HCT116 (cell line): ENCODE measurements around the gene PIP4K2A. TPM values are rescaled to one million over a fixed set of nuclear protein-coding genes. Genes with fewer than 3 reads are reported as not detected.

Experiments used
- ATAC-seq: fragments of 200-7000 bp; cut with Tn5 transposase; 2 replicates; pipeline ENCODE4 v1.9.1; 2020; ENCODE audit warnings: mild to moderate bottlenecking, moderate library complexity
- BruUV-seq: library from RNA; stranded (reverse); fragments of 400-500 nt; replicated peaks from 2 replicates; lab custom pipeline; 2021; lab: Mats Ljungman, UMichigan
- CTCF ChIA-PET: fragments of 300-600 bp; sonication (Branson Sonifier 250); formaldehyde crosslinking; loops from one replicate; lab custom pipeline; 2021; ENCODE audit warnings: antibody characterized with exemption; lab: Charles Lee
- POLR2A ChIA-PET: fragments of 300-600, 350-600 bp; sonication (Branson Sonifier 250); formaldehyde crosslinking; loops from one replicate; lab custom pipeline; 2021; ENCODE audit warnings: antibody characterized with exemption; lab: Charles Lee
- RAD21 ChIA-PET, 2 experiments: fragments of 300-600 bp; sonication (Branson Sonifier 250); formaldehyde crosslinking; loops; one replicate each; lab custom pipeline; 2023; ENCODE audit warnings: low total read pairs in 2 of 2; ENCODE audit not compliant: uncharacterized antibody in 2 of 2, unreplicated experiment in 2 of 2, low non-redundant PET in 1 of 2; lab: Charles Lee
- DNase-seq: peaks from one replicate; pipeline ENCODE4 v3.0.0-alpha.2; 2010; ENCODE audit warnings: low read depth, low spot score
- H2AFZ ChIP-seq: fragments of 200-600 bp; shearing (Covaris generic), sonication (generic); 2 replicates; pipeline ENCODE4 v1.6.1; 2017; ENCODE audit warnings: low read depth, mixed run types, mixed read lengths, antibody characterized with exemption, low read length; ENCODE audit not compliant: poor library complexity, severe bottlenecking
- H3K27ac ChIP-seq: 2 replicates; pipeline ENCODE4 v1.5.1; 2012; ENCODE audit warnings: low read depth, low read length
- H3K27me3 ChIP-seq: fragments of 200-600 bp; sonication (generic); 2 replicates; pipeline ENCODE4 v1.6.1; 2016; ENCODE audit warnings: mixed run types, low read length, mixed read lengths; ENCODE audit not compliant: insufficient read depth
- H3K36me3 ChIP-seq, 2 experiments: fragments of 200-500 bp in 1 of 2; fragments of 200-600 bp in 1 of 2; sonication (Bioruptor generic) in 1 of 2; sonication (generic) in 1 of 2; 2 replicates each; pipeline versions ENCODE4 v1.5.1 to v1.6.1; 2014 to 2016; ENCODE audit warnings: low read length in 2 of 2, inconsistent platforms in 1 of 2, mixed read lengths in 1 of 2, mixed run types in 1 of 2; ENCODE audit not compliant: insufficient read depth in 2 of 2, control insufficient read depth in 1 of 2
- H3K4me1 ChIP-seq, 2 experiments: fragments of 200-600 bp in 1 of 2; sonication (generic) in 1 of 2; 2 replicates each; pipeline versions ENCODE4 v1.5.1 to v1.6.1; 2012 to 2017; ENCODE audit warnings: low read length in 2 of 2, inconsistent platforms in 1 of 2, mild to moderate bottlenecking in 1 of 2, mixed read lengths in 1 of 2, mixed run types in 1 of 2, moderate library complexity in 1 of 2; ENCODE audit not compliant: insufficient read depth in 2 of 2, control insufficient read depth in 1 of 2
- H3K4me2 ChIP-seq: fragments of 200-600 bp; sonication (generic); 2 replicates; pipeline ENCODE4 v1.6.1; 2017; ENCODE audit warnings: mixed run types, low read length, mixed read lengths
- H3K4me3 ChIP-seq, 2 experiments: fragments of 200-600 bp in 1 of 2; sonication (generic) in 1 of 2; replicated peaks in 1 of 2; 2 replicates each; pipeline ENCODE4 v1.5.1; 2011 to 2016; ENCODE audit warnings: low read length in 2 of 2, control low read depth in 1 of 2, low read depth in 1 of 2, mild to moderate bottlenecking in 1 of 2, mixed read lengths in 1 of 2, mixed run types in 1 of 2
- H3K79me2 ChIP-seq: fragments of 200-600 bp; sonication (generic); 2 replicates; pipeline ENCODE4 v1.6.1; 2017; ENCODE audit warnings: mild to moderate bottlenecking, mixed run types, low read length, moderate library complexity, mixed read lengths; ENCODE audit not compliant: insufficient read depth
- H3K9ac ChIP-seq: fragments of 200-600 bp; sonication (generic); 2 replicates; pipeline ENCODE4 v1.6.1; 2016; ENCODE audit warnings: low read length, mixed read lengths
- H3K9me2 ChIP-seq: fragments of 200-600 bp; sonication (generic), shearing (Covaris generic); 2 replicates; pipeline ENCODE4 v1.6.1; 2017; ENCODE audit warnings: mixed run types, mild to moderate bottlenecking, moderate library complexity; ENCODE audit not compliant: insufficient read depth
- H3K9me3 ChIP-seq, 2 experiments: fragments of 200-500 bp in 1 of 2; fragments of 200-600 bp in 1 of 2; sonication (Bioruptor generic) in 1 of 2; sonication (generic) in 1 of 2; 2 replicates each; pipeline ENCODE4 v1.6.1; 2014 to 2017; ENCODE audit warnings: low read length in 2 of 2, mixed read lengths in 2 of 2, inconsistent platforms in 1 of 2, low read depth in 1 of 2, mild to moderate bottlenecking in 1 of 2, mixed run types in 1 of 2, moderate library complexity in 1 of 2; ENCODE audit not compliant: control insufficient read depth in 1 of 2, insufficient read depth in 1 of 2
- H4K20me1 ChIP-seq: fragments of 200-600 bp; sonication (generic), shearing (Covaris generic); 2 replicates; pipeline ENCODE4 v1.6.1; 2017; ENCODE audit warnings: mixed run types, mild to moderate bottlenecking, moderate library complexity; ENCODE audit not compliant: insufficient read depth
- CEBPB ChIP-seq: IDR thresholded peaks from 2 replicates; pipeline ENCODE4 v1.6.1; 2012; ENCODE audit warnings: low read depth
- CTCF ChIP-seq, 3 experiments: fragments of 200-600 bp in 1 of 3; sonication (generic) in 1 of 3; IDR thresholded peaks in 2 of 3; conservative IDR thresholded peaks in 1 of 3; 2 replicates each; pipeline ENCODE4 v1.5.1; 2012 to 2017; ENCODE audit warnings: low read depth in 2 of 3, low read length in 2 of 3, antibody characterized with exemption in 1 of 3, borderline replicate concordance in 1 of 3, control low read depth in 1 of 3, mild to moderate bottlenecking in 1 of 3, mixed read lengths in 1 of 3, mixed run types in 1 of 3, moderate library complexity in 1 of 3; ENCODE audit not compliant: insufficient read depth in 1 of 3
- EGR1 ChIP-seq: IDR thresholded peaks from 2 replicates; pipeline ENCODE4 v1.6.1; 2012; ENCODE audit warnings: low read depth
- ELF1 ChIP-seq: IDR thresholded peaks from 2 replicates; pipeline ENCODE4 v1.6.1; 2012; ENCODE audit warnings: low read depth, borderline replicate concordance
- EZH2 ChIP-seq: fragments of 200-600 bp; sonication (generic); IDR thresholded peaks from 2 replicates; pipeline ENCODE4 v1.6.1; 2017; ENCODE audit warnings: antibody characterized with exemption, mixed run types
- JUND ChIP-seq: IDR thresholded peaks from 2 replicates; pipeline ENCODE4 v1.6.1; 2012
- POLR2A ChIP-seq: IDR thresholded peaks from 2 replicates; pipeline ENCODE4 v1.7.0; 2011; ENCODE audit warnings: borderline replicate concordance; ENCODE audit not compliant: insufficient read depth, insufficient read length; ENCODE audit errors: extremely low read depth
- SRF ChIP-seq: IDR thresholded peaks from 2 replicates; pipeline ENCODE4 v1.6.1; 2012; ENCODE audit warnings: low read depth
- ZFX ChIP-seq: fragments of 450-650 bp; IDR thresholded peaks from 2 replicates; pipeline ENCODE4 v1.6.1; 2017
- intact Hi-C: fragments of 100-400 bp; cut with micrococcal nuclease; formaldehyde crosslinking; loops from 2 replicates; pipeline ENCODE4 v1.10.0; 2022
- total RNA-seq: library from RNA; stranded (reverse); gene quantifications from one replicate; pipeline ENCODE4 v1.2.1, GENCODE V29; 2021; ENCODE audit not compliant: unreplicated experiment
- TF ChIP-seq, protein P1 (sequence below): IDR thresholded peaks from 2 replicates; pipeline ENCODE4 v1.6.1; 2011; ENCODE audit warnings: mild to moderate bottlenecking, low read length, moderate library complexity; ENCODE audit not compliant: insufficient replicate concordance; ENCODE audit errors: extremely low read depth

The PIP4K2A gene
- total RNA-seq, 1 experiment from 2014 or later, result 41.9 TPM

- Histone ChIP-seq H3K4me2 (no peak overlapping the region), H4K20me1 (no peaks in the 10 kb centered on the region), H3K36me3 (no peaks in the 10 kb centered on the region), H3K9me3 (no peaks in the 10 kb centered on the region), H3K9ac (no peak overlapping the region), H3K79me2 (no peaks in the 10 kb centered on the region), H3K4me3 (no peak overlapping the region), H3K27ac (no peak overlapping the region), H2AFZ (no peak overlapping the region), H3K27me3 (no peaks in the 10 kb centered on the region), H3K4me1 (no peaks in the 10 kb centered on the region), H3K9me2 (no peaks in the 10 kb centered on the region)
- BruUV-seq, result no TSS peak
- ChIA-PET CTCF (no interaction called here), RAD21 (no interaction called here), POLR2A (no interaction called here)
- no peak for TF ChIP-seq ELF1
- no peak for ATAC-seq
- intact Hi-C loops, result no loop called here
- no peak for DNase-seq
These were observed 220.4 kb downstream of the PIP4K2A start for GRCh38 chr10:22494007-22494406.

- RAD21 ChIA-PET, result no interaction called here
- Histone ChIP-seq H2AFZ (no peak overlapping the region), H3K36me3 (no peaks in the 10 kb centered on the region), H3K4me1 (no peaks in the 10 kb centered on the region), H3K79me2 (no peaks in the 10 kb centered on the region), H3K4me3 (no peak overlapping the region), H3K9ac (no peak overlapping the region), H3K4me2 (no peak overlapping the region), H3K27ac (no peak overlapping the region), H3K27me3 (no peaks in the 10 kb centered on the region), H4K20me1 (no peaks in the 10 kb centered on the region), H3K9me3 (no peaks in the 10 kb centered on the region), H3K9me2 (no peaks in the 10 kb centered on the region)
- intact Hi-C loops, result no loop called here
- ATAC-seq (no peak), DNase-seq (no peak)
- CTCF ChIA-PET, result no interaction called here
- TF ChIP-seq, protein P1, sequence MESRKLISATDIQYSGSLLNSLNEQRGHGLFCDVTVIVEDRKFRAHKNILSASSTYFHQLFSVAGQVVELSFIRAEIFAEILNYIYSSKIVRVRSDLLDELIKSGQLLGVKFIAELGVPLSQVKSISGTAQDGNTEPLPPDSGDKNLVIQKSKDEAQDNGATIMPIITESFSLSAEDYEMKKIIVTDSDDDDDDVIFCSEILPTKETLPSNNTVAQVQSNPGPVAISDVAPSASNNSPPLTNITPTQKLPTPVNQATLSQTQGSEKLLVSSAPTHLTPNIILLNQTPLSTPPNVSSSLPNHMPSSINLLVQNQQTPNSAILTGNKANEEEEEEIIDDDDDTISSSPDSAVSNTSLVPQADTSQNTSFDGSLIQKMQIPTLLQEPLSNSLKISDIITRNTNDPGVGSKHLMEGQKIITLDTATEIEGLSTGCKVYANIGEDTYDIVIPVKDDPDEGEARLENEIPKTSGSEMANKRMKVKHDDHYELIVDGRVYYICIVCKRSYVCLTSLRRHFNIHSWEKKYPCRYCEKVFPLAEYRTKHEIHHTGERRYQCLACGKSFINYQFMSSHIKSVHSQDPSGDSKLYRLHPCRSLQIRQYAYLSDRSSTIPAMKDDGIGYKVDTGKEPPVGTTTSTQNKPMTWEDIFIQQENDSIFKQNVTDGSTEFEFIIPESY, result no peak
- TF ChIP-seq SRF, result no peak
- no peak for TF ChIP-seq ELF1
- no peak for TF ChIP-seq EGR1
- TF ChIP-seq JUND, result no peak
- TF ChIP-seq CTCF (IDR thresholded peaks at IDR 0.05 in 2 of 3, conservative IDR thresholded peaks at IDR 0.05 in 1 of 3; ENCODE audit: borderline replicate concordance in 1 of 3, insufficient read depth in 1 of 3, low read depth in 2 of 3, low read length in 2 of 3), result no peak
- no peak for TF ChIP-seq POLR2A
- TF ChIP-seq EZH2, result no peak
- no peak for TF ChIP-seq ZFX
- no peak for TF ChIP-seq CEBPB
- no TSS peak for BruUV-seq
- POLR2A ChIA-PET, result interaction anchor here (1.3 kb wide), 1 partner anchor 8 kb away, joined by 3 read pairs; no protein-coding TSS in a partner anchor
These were observed 222.3 kb downstream of the PIP4K2A start for GRCh38 chr10:22491931-22492615.
